ENCODE data around the gene AUTS2. TPM values are rescaled to one million over a fixed set of nuclear protein-coding genes. Genes with fewer than 3 reads are reported as not detected.

Gene AUTS2
- total and polyA plus RNA-seq, 2 of the 8 experiments (the other 6 are each of a cell fraction or from before 2014, with no cell fraction given) = 25.9 to 101 TPM

GRCh38 chr7:70018700-70019099 is 420.4 kb downstream of the AUTS2 start (continued):
- TF ChIP-seq EP300 (IDR thresholded peaks at IDR 0.05; ENCODE audit: borderline replicate concordance in 1 of 2, low read depth in 2 of 2, low read length in 2 of 2) = no peak
- TF ChIP-seq SP4 (IDR thresholded peaks at IDR 0.05; ENCODE audit: low read length) = no peak
